Aorta (tissue), 5 donors: Measurements from ENCODE around the gene C10orf71. TPM values are rescaled to one million over a fixed set of nuclear protein-coding genes. Genes with fewer than 3 reads are reported as not detected.

Experiments
- ATAC-seq: fragments of 200-7000 bp; cut with Tn5 transposase; one replicate; pipeline ENCODE4 v1.9.1; 2022; ENCODE audit warnings: moderate library complexity; ENCODE audit not compliant: low FRiP score
- DNase-seq, 2 donors: peaks; one replicate each; pipeline ENCODE4 v3.0.0-alpha.2; 2020
- H3K27ac ChIP-seq, 2 donors: one replicate each; pipeline ENCODE4 v1.5.1; 2013; ENCODE audit warnings: low read length in 2 of 2, mild to moderate bottlenecking in 2 of 2, moderate library complexity in 2 of 2, control low read depth in 1 of 2, inconsistent platforms in 1 of 2, low read depth in 1 of 2
- H3K27me3 ChIP-seq, 2 donors: one replicate each; pipeline ENCODE4 v1.6.1; 2013; ENCODE audit warnings: control low read depth in 1 of 2, low read length in 1 of 2, mild to moderate bottlenecking in 1 of 2, moderate library complexity in 1 of 2; ENCODE audit not compliant: insufficient read depth in 2 of 2, control insufficient read depth in 1 of 2
- H3K36me3 ChIP-seq, 2 donors: one replicate each; pipeline ENCODE4 v1.6.1; 2013; ENCODE audit warnings: control low read depth in 1 of 2, low read length in 1 of 2, mild to moderate bottlenecking in 1 of 2; ENCODE audit not compliant: insufficient read depth in 2 of 2, control insufficient read depth in 1 of 2
- H3K4me1 ChIP-seq, 2 donors: one replicate each; pipeline ENCODE4 v1.6.1; 2013; ENCODE audit warnings: low read length in 2 of 2, control low read depth in 1 of 2, mild to moderate bottlenecking in 1 of 2, moderate library complexity in 1 of 2; ENCODE audit not compliant: insufficient read depth in 2 of 2, control insufficient read depth in 1 of 2
- H3K4me3 ChIP-seq, 2 donors: one replicate each; pipeline ENCODE4 v1.5.1; 2013; ENCODE audit warnings: low read length in 2 of 2, control low read depth in 1 of 2, mild to moderate bottlenecking in 1 of 2
- H3K9me3 ChIP-seq: one replicate; pipeline ENCODE4 v1.6.1; 2013; ENCODE audit warnings: mild to moderate bottlenecking, low read length; ENCODE audit not compliant: control insufficient read depth
- WGBS, 2 donors: extraction: QIAGEN DNeasy Blood & Tissue Kit; methylation state at CpG; one replicate each; pipeline ENCODE4 v1.1.7; 2013; 5-methylcytosine and 5-hydroxymethylcytosine counted together
- intact Hi-C, 2 donors: fragments of 100-400 bp; cut with DNase I; formaldehyde crosslinking; loops; one replicate each; pipeline versions ENCODE4 v1.14.2 to v1.15.0; 2022
- polyA plus RNA-seq, 2 donors: library from polyadenylated mRNA; stranded (reverse); fragments of 200-250 nt; gene quantifications; one replicate each; pipeline ENCODE4 v1.2.3, GENCODE V29; 2013
- total RNA-seq, 2 donors: library from RNA; stranded (reverse); fragmentation: NEBNext Ultra II Directional; extraction: Animal tissue kit (Norgen Biotek cat#: 25700); gene quantifications; one replicate each; pipeline ENCODE4 v1.2.1, GENCODE V29; 2021
- donor health status: healthy with polysubstance abuse.
- donor health status: Bipolar disorder and iron deficiency.
- donor health status: DM: no; HTN: no; CAD: no.
- donor health status: DM: no; HTN: no; CAD: no.
- donor health status: DM: yes; HTN: yes; CAD: no.

C10orf71 gene
- total and polyA plus RNA-seq, 4 donors, result 0.09 to 0.13 (median 0.13) TPM; not detected in 1

- WGBS, 2 donors, result 60 to 67% methylated on average over 5 of the region's 5 CpGs
- no peak for ATAC-seq
- Histone ChIP-seq H3K9me3 (peaks cover 1% of the 10 kb centered on the region), H3K36me3 (no peaks in the 10 kb centered on the region), H3K27ac (no peak overlapping the region), H3K4me1 (no peaks in the 10 kb centered on the region), H3K4me3 (no peak overlapping the region), H3K27me3 (no peaks in the 10 kb centered on the region)
- intact Hi-C loops, result no loop called here
- no peak for DNase-seq
Observed at GRCh38 chr10:49374740-49375139, 75.8 kb downstream of the C10orf71 start.

- H3K4me3 ChIP-seq, result no peak overlapping the region
- H3K4me1 ChIP-seq, result no peaks in the 10 kb centered on the region
- peak in 1 of 2 donors; percentile 20 for DNase-seq
- H3K27me3 ChIP-seq, result no peaks in the 10 kb centered on the region
- H3K27ac ChIP-seq, result no peak overlapping the region
- H3K9me3 ChIP-seq, result peaks cover 1% of the 10 kb centered on the region
- intact Hi-C loops, result no loop called here
- whole genome bisulfite sequencing, 2 donors, result 57 to 64% methylated on average over 3 of the region's 3 CpGs
- H3K36me3 ChIP-seq, result no peaks in the 10 kb centered on the region
- ATAC-seq, result no peak
Observed at GRCh38 chr10:49375611-49376010, 76.6 kb downstream of the C10orf71 start.

Other genes starting within 250 kb of the C10orf71 start
- gene VSTM4, start 183.6 kb upstream of the C10orf71 start, total RNA-seq, result 10 to 100 TPM; 24.6 to 34.2 TPM
- gene VSTM4, start 183.6 kb upstream of the C10orf71 start, polyA plus RNA-seq, result 10 to 100 TPM in 1 of 2 donors, 1 to 10 TPM in 1; 8.0 to 11.4 TPM
- not detected for gene FAM170B, start 165.1 kb upstream of the C10orf71 start, total RNA-seq
- not detected for gene FAM170B, start 165.1 kb upstream of the C10orf71 start, polyA plus RNA-seq
- 10 to 100 TPM; 20.0 to 44.7 TPM for gene TMEM273, start 110.8 kb upstream of the C10orf71 start, total RNA-seq
- 1 to 10 TPM; 3.1 to 7.8 TPM for gene TMEM273, start 110.8 kb upstream of the C10orf71 start, polyA plus RNA-seq
- gene DRGX, start 96.9 kb downstream of the C10orf71 start, total RNA-seq, result not detected
- not detected for gene DRGX, start 96.9 kb downstream of the C10orf71 start, polyA plus RNA-seq
- 10 to 100 TPM; 36.2 to 48.4 TPM for gene ERCC6, start 240.0 kb downstream of the C10orf71 start, total RNA-seq
- 10 to 100 TPM in 1 of 2 donors, 1 to 10 TPM in 1; 8.5 to 16.0 TPM for gene ERCC6, start 240.0 kb downstream of the C10orf71 start, polyA plus RNA-seq